ENCODE results near the gene CATSPERD. TPM values are rescaled to one million over a fixed set of nuclear protein-coding genes. Genes with fewer than 3 reads are reported as not detected.

CATSPERD gene, protein sequence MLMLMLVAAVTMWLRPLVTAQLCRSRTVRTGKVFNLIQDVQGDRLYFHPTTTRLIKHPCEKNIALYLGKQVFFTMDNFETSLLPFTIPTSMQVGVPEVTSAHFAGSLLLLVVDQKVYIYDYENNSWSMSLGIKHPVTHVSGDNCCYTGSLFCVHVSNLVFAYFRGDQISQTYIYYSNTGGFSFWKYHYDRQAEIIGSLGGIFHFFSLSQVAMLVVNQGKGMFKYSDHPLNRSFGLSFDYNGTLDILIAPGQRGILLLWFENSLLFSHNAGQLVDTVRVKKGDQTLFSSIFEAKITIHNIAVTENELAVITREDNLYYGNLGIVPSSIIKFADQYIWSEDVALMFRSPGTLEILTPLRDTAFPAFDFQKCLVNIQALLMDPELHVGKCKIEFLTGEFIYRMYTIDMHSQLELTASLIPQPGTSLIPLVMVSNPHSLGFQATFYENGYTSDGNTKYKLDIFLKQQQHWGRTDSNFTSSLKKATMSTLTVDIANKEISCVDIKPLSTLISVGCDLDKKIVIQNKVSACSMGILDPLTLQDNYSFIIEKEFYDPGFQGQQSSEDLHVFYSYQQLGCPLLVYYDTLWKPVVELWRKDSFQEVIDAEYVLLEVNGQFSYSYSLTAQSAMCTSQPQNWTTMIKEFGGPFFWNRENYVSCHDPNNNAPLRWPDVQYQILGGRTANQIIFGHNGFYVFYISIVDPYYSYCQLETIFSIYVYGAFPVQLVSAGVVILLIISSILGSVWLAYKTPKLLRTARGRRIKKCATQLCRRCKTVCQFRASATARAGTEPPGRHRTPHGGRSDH
- under 0.01 TPM in 1 of 2 replicates, not detected in the other for total RNA-seq

DNA sequence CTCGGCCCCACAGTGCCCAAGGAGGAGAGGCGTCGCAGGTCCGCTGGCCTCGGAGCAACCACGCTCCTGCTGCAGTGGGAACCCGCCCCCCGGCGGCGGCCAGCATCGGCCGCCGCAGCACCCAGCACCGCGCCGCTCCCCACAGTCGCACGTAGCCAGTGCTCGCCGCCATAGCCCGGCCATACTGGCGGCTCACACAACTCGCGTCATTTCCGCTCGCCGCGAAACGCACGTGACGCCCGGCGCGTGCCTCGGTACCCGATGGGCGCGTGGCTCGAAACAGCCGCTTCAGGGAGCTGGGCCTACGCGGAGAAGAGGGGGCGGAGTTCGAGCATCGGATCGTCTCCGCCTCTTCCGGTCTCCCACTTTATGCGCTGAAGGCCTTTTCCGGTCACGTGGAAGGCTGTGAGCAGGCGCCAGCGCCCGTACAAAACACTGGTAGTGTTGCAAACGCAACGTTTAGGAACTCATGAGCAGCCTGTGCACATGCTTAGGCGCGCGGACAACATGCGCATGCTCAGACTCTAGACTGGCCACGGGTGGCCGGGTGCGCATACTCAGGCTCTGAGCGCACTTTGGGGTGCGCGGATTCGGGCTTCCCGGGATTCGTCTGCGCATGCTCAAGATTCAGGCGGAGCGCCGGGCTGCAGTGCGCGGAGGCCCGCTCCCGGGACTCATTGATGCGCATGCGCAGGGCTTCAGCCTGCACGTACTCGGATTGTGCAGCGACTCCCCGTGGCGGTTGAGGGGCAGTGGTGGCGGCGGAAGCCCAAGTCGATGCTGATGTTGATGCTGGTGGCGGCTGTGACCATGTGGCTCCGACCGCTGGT lies at the start of gene CATSPERD, which contains the start of gene LONP1:
Gene CATSPERD, plus strand, starts transcription at position 677 of the 830 bp plus-strand sequence. Its CDS starts 101 bp downstream, at position 778.
Gene LONP1, minus strand, starts transcription at position 186 of the 830 bp plus-strand sequence. Its CDS starts 14 bp downstream, at position 172.

GRCh38 chr19:5680437-5681368 lies 39.7 kb upstream of the CATSPERD start, which contains the start of the genes HSD11B1L and MICOS13:
Gene HSD11B1L, plus strand, starts transcription at chr19:5681027. Its CDS starts 3,806 bp downstream, at chr19:5684833.
Gene MICOS13, minus strand, starts transcription at chr19:5680516. Its CDS starts 30 bp downstream, at chr19:5680486.

DNA sequence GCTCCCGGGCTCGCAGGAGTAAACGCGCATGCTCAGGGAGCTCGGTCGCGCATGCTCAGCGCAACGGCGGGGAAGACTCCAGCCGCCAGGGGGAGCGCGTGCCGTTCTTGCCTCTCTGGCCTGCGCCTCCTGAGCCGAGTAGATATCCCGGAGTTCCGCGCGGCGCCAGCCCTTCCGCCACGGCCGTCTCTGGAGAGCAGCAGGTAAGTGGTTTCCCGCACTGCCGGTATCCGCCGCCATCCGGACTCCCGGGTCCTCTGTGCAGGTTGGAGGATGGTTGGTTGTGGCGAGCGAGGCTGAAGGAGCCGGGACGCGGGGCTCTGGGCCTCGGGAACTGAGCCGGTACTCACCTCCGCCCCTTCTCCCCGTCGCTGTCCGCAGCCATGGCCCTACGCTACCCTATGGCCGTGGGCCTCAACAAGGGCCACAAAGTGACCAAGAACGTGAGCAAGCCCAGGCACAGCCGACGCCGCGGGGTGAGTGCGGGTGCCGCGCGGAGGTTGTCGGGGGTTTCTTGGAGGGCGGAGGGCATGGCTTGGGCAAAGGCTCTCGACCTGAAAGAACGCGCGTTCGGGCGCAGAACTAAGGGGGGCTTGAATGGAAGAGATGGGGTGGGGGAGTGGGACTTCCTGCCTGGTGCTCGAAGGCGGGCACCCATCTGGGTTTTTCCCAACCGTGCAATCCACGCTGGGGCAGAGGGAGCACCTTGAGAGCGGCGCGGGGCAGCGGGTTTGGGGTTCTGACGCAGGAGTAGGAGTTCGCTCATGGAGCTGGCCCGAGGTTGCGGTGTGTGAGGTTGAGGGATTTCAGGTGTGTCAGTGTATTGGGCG lies 30.1 kb upstream of the CATSPERD start, which contains the start of gene RPL36:
Gene RPL36, plus strand, starts transcription at position 171 of the 830 bp plus-strand sequence. Its CDS starts 213 bp downstream, at position 384.

GRCh38 chr19:5784581-5785147 lies 64.2 kb downstream of the CATSPERD start, which contains the start of gene PRR22:
Gene PRR22, minus strand, starts transcription at chr19:5784746. Its CDS starts 86 bp downstream, at chr19:5784660.

DNA sequence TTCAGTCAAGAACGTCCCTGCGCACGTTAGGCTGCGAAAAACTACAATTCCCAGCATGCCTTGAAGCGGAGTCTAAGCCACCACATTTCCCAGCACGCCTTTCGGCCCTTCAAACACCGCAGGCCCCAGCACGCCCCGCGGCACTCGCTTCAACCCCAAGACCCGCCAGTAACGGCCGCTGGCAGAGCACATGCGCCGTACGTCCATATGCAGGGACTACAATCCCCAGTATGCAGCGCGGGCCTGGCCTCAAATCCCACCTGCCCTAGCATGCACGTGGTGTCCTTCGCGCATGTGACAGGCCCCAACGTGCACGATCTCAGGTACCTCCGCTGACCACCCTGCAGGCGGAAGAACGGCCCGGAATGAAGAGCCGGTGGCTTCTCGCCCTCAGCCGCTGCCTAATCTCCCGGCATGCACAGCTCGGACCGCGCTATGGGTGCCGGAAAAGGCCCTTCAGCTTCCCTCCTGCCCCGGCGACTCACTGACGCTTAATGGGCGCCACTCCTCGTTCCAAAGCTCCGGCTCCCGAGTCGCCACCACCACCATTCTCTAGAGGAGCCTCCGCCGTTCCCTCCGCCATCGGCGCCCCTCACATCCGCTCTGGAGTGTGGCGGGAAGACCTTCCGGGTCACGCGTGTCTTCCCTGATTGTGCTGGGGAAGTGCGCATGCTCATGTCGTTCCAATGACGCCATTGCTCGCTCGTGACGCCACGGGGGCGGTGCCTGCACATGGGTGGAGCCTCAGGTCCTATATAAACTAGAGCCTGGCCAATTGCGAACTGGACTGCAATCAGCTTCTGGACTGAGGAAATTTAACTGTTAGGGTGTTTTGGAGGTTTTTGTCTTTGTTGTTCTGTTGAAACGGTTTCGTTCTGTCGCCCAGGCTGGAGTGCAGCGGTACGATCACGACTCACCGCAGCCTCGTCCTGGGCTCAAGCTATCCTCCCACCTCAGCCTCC lies 70.4 kb downstream of the CATSPERD start, which contains the start of gene DUS3L:
Gene DUS3L, minus strand, starts transcription at position 605 of the 962 bp plus-strand sequence. Its CDS starts 22 bp downstream, at position 583.

GRCh38 chr19:5804516-5805461 lies 84.4 kb downstream of the CATSPERD start, which contains the start of gene NRTN:
Gene NRTN, plus strand, starts transcription at chr19:5805067. Its CDS starts 19,099 bp downstream, at chr19:5824166.

Other genes with a start within 250 kb of the CATSPERD start
- gene TINCR, start 152.7 kb upstream of the CATSPERD start, total RNA-seq = 6.2 and 14.1 TPM in 2 replicates
- gene SAFB2, start 97.9 kb upstream of the CATSPERD start, total RNA-seq = 20.3 and 36.9 TPM in 2 replicates
- gene SAFB, start 97.6 kb upstream of the CATSPERD start, total RNA-seq = 31.7 and 61.6 TPM in 2 replicates
- 33.0 and 38.8 TPM in 2 replicates for gene MICOS13, start 40.1 kb upstream of the CATSPERD start, total RNA-seq
- gene HSD11B1L, start 39.6 kb upstream of the CATSPERD start, total RNA-seq = 13.0 and 20.8 TPM in 2 replicates
- 225 and 320 TPM in 2 replicates for gene RPL36, start 30.3 kb upstream of the CATSPERD start, total RNA-seq
- 46.7 and 73.9 TPM in 2 replicates for gene LONP1, start 491 bp upstream of the CATSPERD start, total RNA-seq
- 0.79 TPM in 1 of 2 replicates, not detected in the other for gene PRR22, start 64.1 kb downstream of the CATSPERD start, total RNA-seq
- gene DUS3L, start 70.5 kb downstream of the CATSPERD start, total RNA-seq = 17.7 and 31.7 TPM in 2 replicates
- 0.65 and 1.2 TPM in 2 replicates for gene NRTN, start 84.4 kb downstream of the CATSPERD start, total RNA-seq
- under 0.01 TPM in 1 of 2 replicates, not detected in the other for gene FUT6, start 119.1 kb downstream of the CATSPERD start, total RNA-seq
- gene FUT3, start 130.8 kb downstream of the CATSPERD start, total RNA-seq = not detected in 2 replicates
- gene FUT5, start 149.9 kb downstream of the CATSPERD start, total RNA-seq = not detected in 2 replicates
- gene NDUFA11, start 183.2 kb downstream of the CATSPERD start, total RNA-seq = 266 and 387 TPM in 2 replicates
- gene VMAC, start 184.2 kb downstream of the CATSPERD start, total RNA-seq = 14.9 and 15.5 TPM in 2 replicates
- gene CAPS, start 193.6 kb downstream of the CATSPERD start, total RNA-seq = 155 and 543 TPM in 2 replicates

Measured in placental epithelial cell (primary cell).